Mucosa of descending colon (tissue), 3 donors: ENCODE measurements around the gene ATP8A2. TPM values are rescaled to one million over a fixed set of nuclear protein-coding genes. Genes with fewer than 3 reads are reported as not detected.
"Not testable (repeated sequence)": the region's sequence is repeated elsewhere in the genome, so short reads cannot be mapped to it uniquely, and the experiment has no call there.

Experiments used
- ATAC-seq: fragments of 200-7000 bp; cut with Tn5 transposase; one replicate; pipeline ENCODE4 v1.9.1; 2020; ENCODE audit warnings: mild to moderate bottlenecking, moderate library complexity
- DNase-seq, 3 donors: peaks; one replicate each; pipeline ENCODE4 v3.0.0-alpha.2; 2020
- H3K36me3 ChIP-seq: fragments of 200-600 bp; one replicate; pipeline ENCODE4 v1.8.0; 2021; ENCODE audit warnings: low read depth, mild to moderate bottlenecking
- H3K4me1 ChIP-seq: fragments of 200-600 bp; one replicate; pipeline ENCODE4 v1.8.0; 2021; ENCODE audit warnings: low read depth, mild to moderate bottlenecking
- H3K4me3 ChIP-seq: fragments of 200-600 bp; one replicate; pipeline ENCODE4 v1.8.0; 2021; ENCODE audit warnings: mild to moderate bottlenecking
- H3K9me3 ChIP-seq: fragments of 200-600 bp; one replicate; pipeline ENCODE4 v1.8.0; 2021; ENCODE audit warnings: mild to moderate bottlenecking
- CTCF ChIP-seq: fragments of 200-600 bp; IDR thresholded peaks from one replicate; pipeline ENCODE4 v1.8.0; 2022; ENCODE audit warnings: antibody characterized with exemption, mild to moderate bottlenecking
- intact Hi-C, 2 donors: fragments of 100-400 bp; cut with DNase I in 1 of 2; cut with micrococcal nuclease in 1 of 2; formaldehyde crosslinking; loops; one replicate each; pipeline versions ENCODE4 v1.11.0 to v1.11.1; 2022; cut with DNase I, micrococcal nuclease
- total RNA-seq, 3 donors: library from RNA; stranded (reverse); fragmentation: NEBNext Ultra II Directional in 2 of 3; extraction: Animal tissue kit (Norgen Biotek cat#: 25700) in 2 of 3; gene quantifications; one replicate each; pipeline versions ENCODE4 v1.2.1 to v1.2.4, GENCODE V29; 2021 to 2023
- donor health status: DM: no; HTN: no; CAD: no; lungs with moderate emphysema.
- donor health status: DM: no; HTN: no; CAD: no.
- donor health status: DM: no; HTN: yes; CAD: no.

Gene ATP8A2
- total RNA-seq, 3 donors from 2014 or later = 0.22 to 3.6 (median 0.41) TPM

DNA sequence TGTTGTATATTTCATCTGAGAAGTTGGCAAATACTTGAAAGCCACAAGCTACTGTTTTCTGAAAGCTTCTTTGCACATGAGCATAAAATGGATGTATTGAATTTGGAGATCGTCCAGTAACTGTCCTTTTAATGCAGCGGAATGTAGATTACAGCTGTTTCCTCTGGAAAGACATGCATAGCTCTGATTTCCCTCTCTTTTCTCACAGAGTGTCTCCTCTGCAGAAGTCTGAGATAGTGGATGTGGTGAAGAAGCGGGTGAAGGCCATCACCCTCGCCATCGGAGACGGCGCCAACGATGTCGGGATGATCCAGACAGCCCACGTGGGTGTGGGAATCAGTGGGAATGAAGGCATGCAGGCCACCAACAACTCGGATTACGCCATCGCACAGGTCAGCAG lies 397.1 kb downstream of the ATP8A2 start:
- intact Hi-C loops = no loop called here
- no peaks in the 10 kb centered on the region for H3K9me3 ChIP-seq

DNA sequence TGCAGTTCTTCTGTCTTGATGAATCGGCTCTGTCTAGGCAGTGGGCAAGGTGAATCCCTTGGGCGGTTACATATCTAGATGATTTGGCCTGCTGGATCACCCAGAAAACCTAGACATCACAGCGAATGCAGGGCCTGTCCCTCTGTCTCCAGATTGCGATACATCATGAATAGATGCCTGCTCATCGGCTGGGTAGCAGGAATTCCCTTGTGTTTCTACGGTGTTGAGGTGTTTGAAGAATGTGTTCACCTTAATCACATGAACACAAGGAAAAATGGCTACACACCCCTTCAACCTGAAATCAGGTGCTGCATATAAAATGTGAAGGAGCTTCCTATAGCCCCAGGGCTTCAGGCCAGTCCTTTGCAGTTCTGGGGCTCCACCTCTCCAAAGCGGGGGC lies 398.8 kb downstream of the ATP8A2 start:
- TF ChIP-seq CTCF = no peak
- H3K36me3 ChIP-seq = no peaks in the 10 kb centered on the region
- intact Hi-C loops = no loop called here

More for the DNA sequence above, 397.1 kb downstream of the ATP8A2 start:
- TF ChIP-seq CTCF = no peak
- Histone ChIP-seq H3K4me3 (no peak overlapping the region), H3K36me3 (no peaks in the 10 kb centered on the region), H3K4me1 (no peaks in the 10 kb centered on the region)
- ATAC-seq (no peak), DNase-seq (no peak)

DNA sequence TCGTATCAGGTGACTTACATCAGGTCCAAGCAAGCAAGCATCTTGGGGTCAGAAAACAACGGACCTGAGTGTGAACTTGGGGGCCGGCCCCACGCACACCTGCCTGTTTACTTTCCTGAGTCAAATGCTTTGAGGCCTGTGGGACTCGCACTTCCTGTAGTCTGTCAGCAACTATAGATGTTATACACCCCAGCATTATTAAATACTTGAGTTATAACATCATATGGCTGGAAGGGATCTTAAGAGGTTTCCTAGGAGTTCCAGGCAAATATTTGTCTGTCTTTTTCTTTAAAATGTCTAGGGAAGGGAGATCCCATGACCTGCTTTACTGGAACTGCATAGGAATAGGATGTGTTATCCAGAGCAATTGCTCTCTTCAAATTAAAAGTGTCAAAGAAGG lies 399.4 kb downstream of the ATP8A2 start:
- no peak for ATAC-seq
- DNase-seq = no peak
- TF ChIP-seq CTCF = no peak

More for the DNA sequence above, 398.8 kb downstream of the ATP8A2 start:
- no peaks in the 10 kb centered on the region for H3K4me1 ChIP-seq
- no peaks in the 10 kb centered on the region for H3K9me3 ChIP-seq
- ATAC-seq = no peak
- DNase-seq = no peak
- no peak overlapping the region for H3K4me3 ChIP-seq

GRCh38 chr13:25771641-25772478 lies 400.1 kb downstream of the ATP8A2 start:
- ATAC-seq (no peak), DNase-seq (no peak)
- H3K9me3 ChIP-seq = no peaks in the 10 kb centered on the region
- no peaks in the 10 kb centered on the region for H3K4me1 ChIP-seq
- no peak for TF ChIP-seq CTCF
- H3K4me3 ChIP-seq = no peak overlapping the region
- intact Hi-C loops = no loop called here
- no peaks in the 10 kb centered on the region for H3K36me3 ChIP-seq

More for the DNA sequence above, 399.4 kb downstream of the ATP8A2 start:
- Histone ChIP-seq H3K9me3 (no peaks in the 10 kb centered on the region), H3K4me3 (no peak overlapping the region), H3K36me3 (no peaks in the 10 kb centered on the region), H3K4me1 (no peaks in the 10 kb centered on the region)
- intact Hi-C loops = no loop called here

GRCh38 chr13:25772534-25772933 lies 400.8 kb downstream of the ATP8A2 start:
- H3K36me3 ChIP-seq, intact Hi-C loops, ATAC-seq, DNase-seq, H3K4me1 ChIP-seq, H3K4me3 ChIP-seq, H3K9me3 ChIP-seq: not testable (repeated sequence)

- H3K4me3 ChIP-seq, ATAC-seq, H3K36me3 ChIP-seq, H3K4me1 ChIP-seq, intact Hi-C loops, DNase-seq, H3K9me3 ChIP-seq: not testable (repeated sequence)
Observed at GRCh38 chr13:25774056-25774455, 402.3 kb downstream of the ATP8A2 start.
